Right renal pelvis (tissue), 4 donors: Measurements from ENCODE around the gene ST3GAL4. TPM values are rescaled to one million over a fixed set of nuclear protein-coding genes. Genes with fewer than 3 reads are reported as not detected.
A peak's percentile ranks its signal among the peaks of the same experiment; 100 is the strongest.

Experiments
- DNase-seq, 4 donors: peaks; one replicate each; pipeline ENCODE4 v3.0.0-alpha.2; 2013; ENCODE audit warnings: low read depth in 4 of 4, low spot score in 3 of 4, missing footprints in 1 of 4
- polyA plus RNA-seq, 4 donors: library from polyadenylated mRNA; unstranded; fragments of 120-200 nt; gene quantifications; one replicate each; pipeline ENCODE4 v1.2.1, GENCODE V29; 2013; ENCODE audit not compliant: insufficient read length in 4 of 4

The ST3GAL4 gene
- polyA plus RNA-seq, 4 donors, result 17.1 to 21.9 (median 19.6) TPM

- no peak for DNase-seq
Observed at GRCh38 chr11:126437731-126438130, 82.2 kb downstream of the ST3GAL4 start.

GRCh38 chr11:126438272-126438671 lies 82.8 kb downstream of the ST3GAL4 start:
- no peak for DNase-seq

GRCh38 chr11:126438691-126439090 lies 83.2 kb downstream of the ST3GAL4 start:
- no peak for DNase-seq

GRCh38 chr11:126440276-126440675 lies 84.8 kb downstream of the ST3GAL4 start:
- DNase-seq, result no peak

- peak; percentile 73 to 85 (median 79) for DNase-seq
Observed at GRCh38 chr11:126440792-126441514, 85.5 kb downstream of the ST3GAL4 start.

GRCh38 chr11:126443120-126443519 lies 87.6 kb downstream of the ST3GAL4 start:
- DNase-seq, result no peak

- no peak for DNase-seq
Observed at GRCh38 chr11:126444072-126444471, 88.6 kb downstream of the ST3GAL4 start.

GRCh38 chr11:126446581-126446980 lies 91.1 kb downstream of the ST3GAL4 start:
- DNase-seq, result no peak

GRCh38 chr11:126450198-126450597 lies 94.7 kb downstream of the ST3GAL4 start:
- no peak for DNase-seq

GRCh38 chr11:126450806-126451205 lies 95.3 kb downstream of the ST3GAL4 start:
- DNase-seq, result no peak

GRCh38 chr11:126451211-126451802 lies 95.8 kb downstream of the ST3GAL4 start:
- no peak for DNase-seq

- DNase-seq, result no peak
Observed at GRCh38 chr11:126452241-126453101, 97.0 kb downstream of the ST3GAL4 start.

- DNase-seq, result no peak
Observed at GRCh38 chr11:126456089-126456488, 100.6 kb downstream of the ST3GAL4 start.

- DNase-seq, result no peak
Observed at GRCh38 chr11:126456783-126457542, 101.5 kb downstream of the ST3GAL4 start.

- no peak for DNase-seq
Observed at GRCh38 chr11:126457817-126458216, 102.3 kb downstream of the ST3GAL4 start.

GRCh38 chr11:126459691-126460281 lies 104.3 kb downstream of the ST3GAL4 start:
- DNase-seq, result peak in 1 of 4 donors; percentile 36

- DNase-seq, result no peak
Observed at GRCh38 chr11:126460417-126461095, 105.1 kb downstream of the ST3GAL4 start.

GRCh38 chr11:126461096-126461440 lies 105.6 kb downstream of the ST3GAL4 start:
- DNase-seq, result no peak

GRCh38 chr11:126461996-126462395 lies 106.5 kb downstream of the ST3GAL4 start:
- DNase-seq, result no peak

- no peak for DNase-seq
Observed at GRCh38 chr11:126462422-126462821, 106.9 kb downstream of the ST3GAL4 start.
